ENCODE results near the gene CCDC86.

Gene CCDC86

GRCh38 chr11:60870733-60871377 is 28.9 kb downstream of the CCDC86 start:
- no peak for DNase-seq

- no peak for DNase-seq
Observed at GRCh38 chr11:60871378-60872061, 29.6 kb downstream of the CCDC86 start.

DNA sequence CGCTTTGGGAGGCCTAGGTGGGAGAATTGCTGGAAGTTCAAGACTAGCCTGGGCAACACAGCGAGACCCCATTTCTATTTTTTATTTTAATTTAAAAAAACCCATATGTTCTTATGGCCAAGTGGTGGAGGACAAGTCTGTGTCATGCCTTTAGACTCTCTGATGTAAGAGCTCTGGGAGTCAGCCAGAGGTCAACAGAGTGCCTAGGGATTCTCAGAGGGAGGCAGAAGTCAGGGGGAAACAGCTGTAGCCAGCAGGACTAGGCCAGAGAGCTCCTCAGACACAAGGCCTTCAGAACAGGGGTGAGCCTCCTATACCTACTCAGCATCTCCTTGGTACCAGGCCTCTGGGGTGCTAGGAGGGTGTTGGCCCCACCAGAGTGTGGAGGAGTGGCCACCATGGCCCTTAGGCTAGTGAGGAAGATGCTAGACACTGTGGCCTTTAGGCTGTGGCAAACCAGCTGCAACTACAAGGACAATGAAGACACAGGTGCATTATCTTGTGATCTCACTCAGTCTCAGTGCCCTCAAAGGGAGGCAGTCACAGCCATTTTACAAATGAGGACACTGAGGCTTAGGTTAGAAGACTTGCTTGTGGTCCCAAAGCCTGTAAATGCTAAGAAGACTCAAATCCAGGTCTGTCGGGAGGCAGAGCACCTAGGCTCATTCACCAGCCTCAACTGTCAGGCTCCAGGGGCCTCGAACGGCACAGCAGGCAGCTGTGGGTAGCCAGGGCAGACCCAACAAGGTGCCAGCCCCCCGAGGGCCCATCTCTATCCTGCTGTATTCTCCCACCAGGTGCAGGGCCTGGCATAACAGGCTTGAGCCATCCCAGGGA is 30.4 kb downstream of the CCDC86 start:
- no peak for DNase-seq

GRCh38 chr11:60872961-60873524 is 31.1 kb downstream of the CCDC86 start:
- DNase-seq: no peak

DNA sequence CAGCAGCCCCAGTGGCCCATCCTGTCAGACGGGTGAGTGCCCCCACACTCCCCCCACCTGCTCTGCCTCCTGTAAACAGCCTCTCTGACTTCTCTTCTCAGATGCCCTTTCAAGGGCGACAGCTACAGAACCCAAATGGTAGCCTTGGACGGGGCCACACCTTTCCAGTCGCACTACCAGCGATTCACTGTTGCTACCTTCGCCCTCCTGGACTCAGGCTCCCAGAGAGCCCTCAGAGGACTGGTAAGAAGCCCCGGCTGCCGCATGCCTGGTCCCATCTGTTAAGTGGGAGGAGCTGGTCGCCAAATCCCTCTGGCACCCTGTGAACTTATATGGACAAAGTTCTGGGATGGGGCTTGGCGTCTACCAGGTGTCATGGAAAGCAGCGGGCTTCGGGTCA is 31.6 kb downstream of the CCDC86 start:
- DNase-seq: no peak

GRCh38 chr11:60874421-60875365 is 32.8 kb downstream of the CCDC86 start:
- no peak for DNase-seq

DNA sequence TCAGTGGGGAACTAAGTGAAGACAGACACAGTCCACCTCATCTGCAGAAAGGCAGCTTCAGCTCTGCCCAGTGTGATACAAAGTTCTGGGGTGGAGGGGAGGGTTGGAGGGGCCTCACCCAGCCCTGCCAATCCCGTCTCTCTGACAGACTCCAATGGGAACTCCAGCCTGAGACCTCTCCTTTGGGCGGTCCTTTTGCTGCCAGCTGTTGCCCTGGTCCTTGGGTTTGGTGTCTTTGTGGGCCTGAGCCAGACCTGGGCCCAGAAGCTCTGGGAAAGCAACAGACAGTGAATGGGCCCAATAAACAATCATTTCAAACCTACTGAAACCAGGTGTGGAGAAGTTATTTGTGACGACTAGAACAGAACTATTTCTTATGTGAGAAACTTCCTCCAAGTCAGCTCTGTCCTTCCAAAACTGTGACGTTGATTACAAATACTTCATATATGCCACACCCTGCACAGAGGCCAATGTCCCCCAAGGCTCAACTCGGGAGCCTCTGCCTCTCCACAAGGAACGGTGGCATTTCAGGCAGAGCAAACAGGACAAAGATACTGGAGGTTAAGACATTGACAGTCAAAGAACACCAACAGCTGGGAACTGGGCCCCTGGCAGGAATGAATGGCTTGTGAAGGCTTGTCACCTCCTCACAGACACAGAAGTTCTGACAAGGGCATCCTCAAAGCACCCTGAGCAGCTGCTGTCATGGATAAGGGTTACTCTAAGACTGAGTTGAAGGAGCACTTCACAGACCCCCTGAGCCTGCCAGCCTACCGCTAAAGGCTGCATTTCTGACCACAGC is 33.7 kb downstream of the CCDC86 start:
- DNase-seq: no peak

- DNase-seq: no peak
Observed at GRCh38 chr11:60876168-60876485, 34.2 kb downstream of the CCDC86 start.

- no peak for DNase-seq
Observed at GRCh38 chr11:60878245-60879101, 36.6 kb downstream of the CCDC86 start.

DNA sequence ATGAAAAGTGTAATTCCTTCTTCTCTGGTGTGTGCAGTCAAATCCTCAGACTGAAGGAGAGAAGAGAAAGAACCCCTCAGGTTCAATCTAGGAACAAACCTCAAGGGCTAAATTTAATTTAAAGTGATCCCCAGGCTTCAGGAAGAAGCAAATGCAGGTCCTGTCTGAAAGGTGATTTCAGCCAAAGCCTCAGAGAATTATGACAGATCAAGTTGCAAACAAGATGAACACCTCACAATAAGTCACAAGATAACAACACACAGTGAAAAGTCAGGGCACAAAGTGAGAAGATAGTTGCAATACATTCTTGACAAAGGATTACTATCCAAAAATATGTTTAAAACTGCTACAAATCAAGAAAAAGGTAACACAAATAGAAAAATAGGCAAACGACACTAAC is 37.2 kb downstream of the CCDC86 start:
- no peak for DNase-seq

DNA sequence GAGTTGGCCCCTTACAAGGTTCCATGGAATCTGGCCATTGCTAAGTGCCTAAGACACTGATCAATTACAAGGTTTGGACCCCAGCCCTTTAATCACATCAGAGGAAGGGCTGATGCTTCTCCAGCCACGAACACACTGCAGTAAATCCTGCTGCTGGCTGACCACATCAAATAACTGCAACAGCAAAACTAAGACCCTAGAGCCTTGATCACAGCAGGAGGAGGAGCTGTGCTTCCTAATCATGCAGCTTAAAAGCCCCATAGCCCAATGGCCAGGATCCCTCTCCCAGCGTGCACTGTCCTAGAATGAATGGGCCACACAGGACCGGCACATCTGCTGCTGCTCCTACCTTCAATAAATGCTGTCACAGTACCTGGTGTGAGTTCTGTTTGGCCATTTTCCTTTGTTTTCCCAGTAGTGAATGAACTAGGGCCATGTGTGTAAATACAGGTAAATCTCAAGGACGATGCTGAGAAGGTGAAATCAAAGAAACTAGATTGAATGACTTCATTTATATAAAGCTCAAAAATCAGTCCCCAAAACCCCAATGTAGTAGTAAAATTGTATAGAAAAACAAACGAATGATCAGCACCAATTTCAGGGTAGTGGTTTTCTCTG is 38.2 kb downstream of the CCDC86 start:
- DNase-seq: no peak

DNA sequence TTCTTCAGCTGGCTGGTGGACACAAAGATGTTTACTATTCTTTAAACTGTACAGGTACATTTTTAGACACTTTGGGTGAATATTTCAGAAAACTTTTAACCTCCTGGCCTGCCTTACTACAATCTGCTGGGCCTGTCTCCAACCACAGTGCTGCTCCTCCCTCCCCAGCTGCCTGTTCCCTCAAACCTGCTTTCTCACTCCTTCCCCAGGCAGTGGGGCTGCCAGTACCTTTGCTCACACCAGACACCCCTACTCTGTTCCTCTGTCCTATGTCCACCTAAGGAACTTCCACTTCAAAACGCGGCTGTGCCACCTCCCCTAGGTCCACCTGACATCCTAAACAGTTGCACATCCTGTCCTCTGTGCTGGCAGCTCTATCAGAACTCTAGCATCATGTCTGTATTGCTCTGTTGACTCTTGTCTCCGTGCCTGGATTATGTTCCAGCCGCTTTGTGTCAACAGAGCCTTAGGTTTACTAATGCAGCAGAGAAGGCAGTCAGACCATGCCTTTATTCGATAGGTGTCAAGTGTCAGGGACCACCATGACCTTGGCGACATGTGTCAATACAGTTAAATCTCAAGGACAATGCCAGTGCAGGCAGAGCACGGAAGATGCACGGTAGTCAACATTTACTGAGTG is 38.9 kb downstream of the CCDC86 start:
- DNase-seq: peak; percentile 29 to 53

- DNase-seq: peak; percentile 41 to 44
Observed at GRCh38 chr11:60887556-60887955, 45.6 kb downstream of the CCDC86 start.

GRCh38 chr11:60889869-60890311 is 48.0 kb downstream of the CCDC86 start:
- no peak for DNase-seq

- no peak for DNase-seq
Observed at GRCh38 chr11:60890696-60891095, 48.8 kb downstream of the CCDC86 start.

DNA sequence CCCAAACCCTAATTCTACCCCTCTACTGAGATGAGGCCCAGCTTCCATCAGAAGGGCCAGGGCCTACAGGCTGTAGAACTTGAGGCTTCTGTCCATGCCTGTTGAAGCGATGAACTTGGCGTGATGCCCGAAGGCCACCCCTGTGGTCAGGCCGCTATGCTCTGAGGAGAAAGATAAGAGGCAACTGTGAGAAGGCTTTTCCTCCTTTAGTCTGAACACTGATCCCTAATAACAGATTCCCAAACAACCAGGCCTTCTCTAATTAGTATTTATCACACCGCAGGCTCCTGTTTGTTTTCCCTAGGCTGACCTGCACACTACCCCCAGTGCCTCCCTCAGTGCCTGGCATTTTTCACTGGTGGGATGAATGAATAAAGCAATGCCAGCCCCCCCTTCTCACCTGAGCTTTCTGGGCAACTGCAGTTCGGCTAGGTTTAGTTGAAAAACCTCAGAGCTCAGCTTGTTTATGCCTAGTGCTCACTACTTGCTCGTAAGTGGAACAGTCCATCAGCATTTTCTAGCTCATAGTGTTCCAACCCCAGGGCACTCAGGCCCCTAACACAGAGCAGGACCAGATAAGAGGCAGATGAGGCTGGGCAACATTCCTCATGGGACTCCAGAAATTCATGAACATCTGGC is 49.3 kb downstream of the CCDC86 start:
- DNase-seq: no peak

DNA sequence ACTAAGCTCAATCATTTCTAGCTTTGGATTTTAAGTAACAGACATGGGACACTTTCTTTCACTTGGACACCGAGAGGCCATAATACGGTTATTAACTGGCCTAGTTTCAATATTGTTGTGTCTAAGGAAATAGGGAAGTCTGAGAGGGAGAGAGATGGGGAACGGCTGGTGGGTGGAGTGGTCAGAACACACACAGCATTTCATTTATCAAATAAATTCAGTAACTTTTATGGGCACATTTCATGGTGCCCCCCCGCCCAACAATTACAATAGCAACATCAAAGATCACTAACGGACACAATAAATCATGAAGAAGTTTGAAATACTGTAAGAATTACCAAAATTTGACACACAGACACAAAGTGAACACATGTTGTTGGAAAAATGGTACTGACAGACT is 53.8 kb downstream of the CCDC86 start:
- no peak for DNase-seq

DNA sequence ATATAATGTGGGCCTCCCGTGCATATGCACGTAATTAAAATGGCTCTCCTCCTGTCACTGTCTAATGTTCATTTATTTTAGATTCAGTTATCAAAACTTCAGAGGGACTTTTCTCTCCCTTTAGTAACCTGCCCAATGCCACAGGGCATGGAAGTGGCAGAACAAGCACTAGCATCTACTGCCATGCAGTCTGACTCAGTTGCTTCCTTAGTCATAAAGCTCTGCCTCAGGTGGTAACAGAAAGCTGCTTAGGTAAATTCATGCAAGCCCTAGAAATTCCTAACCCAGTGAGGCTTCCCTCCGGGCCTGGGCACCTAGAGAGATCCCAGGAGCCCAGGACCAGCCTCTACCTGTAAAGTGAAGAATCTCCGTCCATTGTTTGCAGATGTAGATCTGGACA is 55.6 kb downstream of the CCDC86 start:
- DNase-seq: no peak
